Endodermal cell (in vitro differentiated cells): Measurements from ENCODE around the gene FKBP2. TPM values are rescaled to one million over a fixed set of nuclear protein-coding genes. Genes with fewer than 3 reads are reported as not detected.

Experiments used
- DNase-seq: peaks from one replicate; pipeline ENCODE4 v3.0.0-alpha.2; 2017
- H3K27ac ChIP-seq: 2 replicates; pipeline ENCODE4 v1.5.1; 2013; ENCODE audit warnings: mild to moderate bottlenecking, low read depth, low read length, moderate library complexity
- H3K27me3 ChIP-seq: 2 replicates; pipeline ENCODE4 v1.6.1; 2013; ENCODE audit warnings: mild to moderate bottlenecking, low read length, moderate library complexity; ENCODE audit not compliant: insufficient read depth, control insufficient read depth, poor library complexity, severe bottlenecking
- H3K36me3 ChIP-seq: 2 replicates; pipeline ENCODE4 v1.7.0; 2013; ENCODE audit warnings: mild to moderate bottlenecking, low read length, moderate library complexity; ENCODE audit not compliant: control insufficient read depth, insufficient read depth
- H3K4me1 ChIP-seq: one replicate; pipeline ENCODE4 v1.7.0; 2013; ENCODE audit warnings: low read length; ENCODE audit not compliant: control insufficient read depth, insufficient read depth
- H3K4me3 ChIP-seq: 2 replicates; pipeline ENCODE4 v1.5.1; 2013; ENCODE audit warnings: mild to moderate bottlenecking, low read length, moderate library complexity
- H3K9ac ChIP-seq: 2 replicates; pipeline ENCODE4 v1.6.1; 2013; ENCODE audit warnings: mild to moderate bottlenecking, low read length, moderate library complexity; ENCODE audit not compliant: poor library complexity, severe bottlenecking; ENCODE audit errors: extremely low read depth
- H3K9me3 ChIP-seq: 2 replicates; pipeline ENCODE4 v1.6.1; 2013; ENCODE audit warnings: mild to moderate bottlenecking, low read length, moderate library complexity; ENCODE audit not compliant: control insufficient read depth
- H3K27ac Mint-ChIP-seq: 2 replicates; pipeline ENCODE4 v1.8.0; 2020; ENCODE audit warnings: mixed read lengths
- H3K27me3 Mint-ChIP-seq: 2 replicates; pipeline ENCODE4 v1.8.0; 2021; ENCODE audit warnings: mild to moderate bottlenecking, mixed read lengths; ENCODE audit not compliant: insufficient read depth
- H3K36me3 Mint-ChIP-seq: 2 replicates; pipeline ENCODE4 v1.8.0; 2020; ENCODE audit warnings: low read depth, mixed read lengths
- H3K4me1 Mint-ChIP-seq: 2 replicates; pipeline ENCODE4 v1.8.0; 2020; ENCODE audit warnings: mixed read lengths
- H3K4me3 Mint-ChIP-seq: 2 replicates; pipeline ENCODE4 v1.8.0; 2020; ENCODE audit warnings: mild to moderate bottlenecking, moderate library complexity, mixed read lengths
- H3K9me3 Mint-ChIP-seq: 2 replicates; pipeline ENCODE4 v1.8.0; 2020; ENCODE audit warnings: mild to moderate bottlenecking, mixed read lengths
- WGBS, 2 experiments: methylation state at CpG; one replicate each; pipeline versions ENCODE4 v1.1.5 to v1.1.7; 2013; ENCODE audit warnings: missing lambda C conversion rate in 2 of 2, mixed read lengths in 1 of 2; ENCODE audit not compliant: insufficient coverage in 1 of 2, insufficient read length in 1 of 2; 5-methylcytosine and 5-hydroxymethylcytosine counted together
- total RNA-seq, 2 donors: library from RNA; stranded (reverse); fragmentation: NEBNext Ultra II Directional in 1 of 2; extraction: Animal tissue kit (Norgen Biotek cat#: 25700) in 1 of 2; gene quantifications; 2 replicates in 1 of 2; 3 replicates in 1 of 2; pipeline ENCODE4 v1.2.1, GENCODE V29; 2021
- TF ChIP-seq, protein P1 (sequence below): fragments of 200-600 bp; sonication (generic); conservative IDR thresholded peaks from 2 replicates; pipeline ENCODE4 v1.5.0; 2021; ENCODE audit warnings: antibody characterized with exemption, mild to moderate bottlenecking

The FKBP2 gene
- total RNA-seq, 2 donors from 2014 or later, result 44.6 to 53.7 TPM

DNA sequence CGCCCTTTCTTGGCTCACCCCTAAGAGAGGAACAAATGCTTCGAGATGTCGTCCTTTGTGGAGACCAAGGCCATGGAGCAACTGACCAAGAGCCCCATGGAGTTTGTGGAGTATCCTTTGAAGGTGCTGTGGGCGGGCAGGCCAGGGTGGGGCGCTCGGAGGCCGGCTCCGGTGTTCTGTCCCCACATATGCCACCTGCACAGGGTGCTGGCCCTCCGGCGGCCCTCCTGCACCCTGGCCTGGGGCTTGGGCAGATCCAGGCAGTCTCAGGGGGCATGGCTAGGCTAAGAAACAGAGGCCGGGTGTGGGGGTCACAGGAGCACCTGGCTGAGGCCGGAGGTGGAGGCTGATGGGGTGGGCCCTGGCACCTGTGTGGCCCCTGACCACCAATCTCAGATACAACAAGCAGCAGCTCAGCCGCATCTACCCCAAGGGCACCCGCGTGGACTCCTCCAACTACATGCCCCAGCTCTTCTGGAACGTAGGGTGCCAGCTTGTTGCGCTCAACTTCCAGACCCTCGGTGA, 20.7 kb downstream of the FKBP2 start:
- H3K4me1 ChIP-seq, result no peaks in the 10 kb centered on the region
- H3K36me3 Mint-ChIP-seq, result peaks cover 58% of the 10 kb centered on the region
- TF ChIP-seq, protein P1, sequence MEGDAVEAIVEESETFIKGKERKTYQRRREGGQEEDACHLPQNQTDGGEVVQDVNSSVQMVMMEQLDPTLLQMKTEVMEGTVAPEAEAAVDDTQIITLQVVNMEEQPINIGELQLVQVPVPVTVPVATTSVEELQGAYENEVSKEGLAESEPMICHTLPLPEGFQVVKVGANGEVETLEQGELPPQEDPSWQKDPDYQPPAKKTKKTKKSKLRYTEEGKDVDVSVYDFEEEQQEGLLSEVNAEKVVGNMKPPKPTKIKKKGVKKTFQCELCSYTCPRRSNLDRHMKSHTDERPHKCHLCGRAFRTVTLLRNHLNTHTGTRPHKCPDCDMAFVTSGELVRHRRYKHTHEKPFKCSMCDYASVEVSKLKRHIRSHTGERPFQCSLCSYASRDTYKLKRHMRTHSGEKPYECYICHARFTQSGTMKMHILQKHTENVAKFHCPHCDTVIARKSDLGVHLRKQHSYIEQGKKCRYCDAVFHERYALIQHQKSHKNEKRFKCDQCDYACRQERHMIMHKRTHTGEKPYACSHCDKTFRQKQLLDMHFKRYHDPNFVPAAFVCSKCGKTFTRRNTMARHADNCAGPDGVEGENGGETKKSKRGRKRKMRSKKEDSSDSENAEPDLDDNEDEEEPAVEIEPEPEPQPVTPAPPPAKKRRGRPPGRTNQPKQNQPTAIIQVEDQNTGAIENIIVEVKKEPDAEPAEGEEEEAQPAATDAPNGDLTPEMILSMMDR, result no peak
- no peaks in the 10 kb centered on the region for H3K9me3 Mint-ChIP-seq
- no peak overlapping the region for H3K27ac ChIP-seq
- no peak overlapping the region for H3K4me3 Mint-ChIP-seq
- H3K27me3 ChIP-seq, result no peaks in the 10 kb centered on the region
- H3K27ac Mint-ChIP-seq, result no peak overlapping the region
- no peaks in the 10 kb centered on the region for H3K27me3 Mint-ChIP-seq
- H3K4me1 Mint-ChIP-seq, result no peaks in the 10 kb centered on the region
- H3K36me3 ChIP-seq, result peaks cover 57% of the 10 kb centered on the region
- H3K4me3 ChIP-seq, result no peak overlapping the region
- no peak for DNase-seq
- H3K9ac ChIP-seq, result no peak overlapping the region
- H3K9me3 ChIP-seq, result no peaks in the 10 kb centered on the region
- 94 to 99% methylated on average over 12 to 18 of the region's 18 CpGs for WGBS, 2 experiments

DNA sequence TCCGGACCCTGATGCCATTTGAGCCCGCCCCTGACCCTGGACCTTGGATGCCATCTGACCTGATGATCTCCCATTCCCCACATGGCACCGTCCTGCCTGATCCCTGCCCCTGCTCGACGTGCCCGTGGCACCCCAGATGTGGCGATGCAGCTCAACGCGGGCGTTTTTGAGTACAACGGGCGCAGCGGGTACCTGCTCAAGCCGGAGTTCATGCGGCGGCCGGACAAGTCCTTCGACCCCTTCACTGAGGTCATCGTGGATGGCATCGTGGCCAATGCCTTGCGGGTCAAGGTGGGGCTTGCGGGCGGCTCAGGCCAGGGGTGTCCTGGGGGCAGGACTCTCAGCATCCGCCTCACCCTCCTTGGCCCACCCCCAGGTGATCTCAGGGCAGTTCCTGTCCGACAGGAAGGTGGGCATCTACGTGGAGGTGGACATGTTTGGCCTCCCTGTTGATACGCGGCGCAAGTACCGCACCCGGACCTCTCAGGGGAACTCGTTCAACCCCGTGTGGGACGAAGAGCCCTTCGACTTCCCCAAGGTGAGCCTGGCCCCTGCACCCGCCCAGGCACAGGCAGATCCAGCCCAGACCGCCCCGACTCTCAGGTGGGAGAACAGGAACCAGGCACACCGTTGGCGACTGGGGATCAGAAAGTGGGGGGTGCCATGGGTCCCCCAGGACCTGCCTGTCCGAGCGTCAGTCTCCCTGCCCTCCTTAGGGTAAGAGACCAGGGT, 21.5 kb downstream of the FKBP2 start:
- DNase-seq, result no peak
- no peaks in the 10 kb centered on the region for H3K27me3 Mint-ChIP-seq
- Histone ChIP-seq H3K4me1 (no peaks in the 10 kb centered on the region), H3K9ac (no peak overlapping the region), H3K36me3 (peaks cover 56% of the 10 kb centered on the region), H3K9me3 (no peaks in the 10 kb centered on the region), H3K27me3 (no peaks in the 10 kb centered on the region), H3K27ac (no peak overlapping the region), H3K4me3 (no peak overlapping the region)
- H3K4me1 Mint-ChIP-seq, result no peaks in the 10 kb centered on the region
- WGBS, 2 experiments, result 94 to 97% methylated on average over 36 to 42 of the region's 42 CpGs
- no peaks in the 10 kb centered on the region for H3K9me3 Mint-ChIP-seq
- peaks cover 59% of the 10 kb centered on the region for H3K36me3 Mint-ChIP-seq
- H3K27ac Mint-ChIP-seq, result no peak overlapping the region
- TF ChIP-seq, protein P1, result no peak
- H3K4me3 Mint-ChIP-seq, result no peak overlapping the region

DNA sequence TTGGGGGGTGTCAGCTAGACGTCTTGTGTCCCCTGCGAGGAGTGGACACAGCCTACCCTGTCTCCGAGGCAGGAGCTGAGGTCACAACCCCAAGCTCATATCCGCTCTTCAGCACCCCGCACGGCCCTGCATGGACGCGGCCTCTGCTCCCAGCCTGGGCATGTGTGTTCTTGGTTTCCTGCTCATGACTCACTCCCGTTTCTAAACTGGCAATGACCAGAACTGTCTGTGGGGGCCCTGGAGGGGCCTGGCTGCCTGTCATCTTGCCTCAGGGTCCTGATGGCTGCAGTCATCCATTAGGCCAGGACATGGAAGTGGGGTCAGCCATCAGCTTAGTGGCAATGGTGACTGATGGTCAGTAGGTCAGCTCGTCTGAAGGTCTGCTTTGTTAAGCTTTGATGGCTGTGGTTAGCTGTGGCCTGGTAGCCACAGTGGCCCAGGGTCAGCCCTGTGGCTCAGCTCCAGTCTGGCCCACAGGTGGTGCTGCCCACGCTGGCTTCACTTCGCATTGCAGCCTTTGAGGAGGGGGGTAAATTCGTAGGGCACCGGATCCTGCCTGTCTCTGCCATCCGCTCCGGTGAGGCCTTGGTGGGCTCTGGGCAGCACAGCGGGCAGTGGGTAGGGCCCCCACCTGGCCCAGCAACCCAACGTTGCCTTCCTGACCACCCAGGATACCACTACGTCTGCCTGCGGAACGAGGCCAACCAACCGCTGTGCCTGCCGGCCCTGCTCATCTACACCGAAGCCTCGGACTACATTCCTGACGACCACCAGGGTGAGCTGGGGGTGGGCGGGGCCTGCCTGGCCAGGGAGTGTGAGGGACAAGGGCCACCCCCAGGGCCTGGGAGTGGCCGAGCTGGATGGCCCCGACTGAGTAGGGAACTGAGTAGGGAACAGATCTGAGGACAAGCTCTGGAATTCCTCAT, 22.4 kb downstream of the FKBP2 start:
- peaks cover 53% of the 10 kb centered on the region for H3K36me3 ChIP-seq

More for the DNA sequence above, 22.4 kb downstream of the FKBP2 start:
- H3K9me3 Mint-ChIP-seq, result no peaks in the 10 kb centered on the region
- Histone ChIP-seq H3K4me3 (no peak overlapping the region), H3K27me3 (no peaks in the 10 kb centered on the region), H3K27ac (no peak overlapping the region), H3K9ac (no peak overlapping the region), H3K9me3 (no peaks in the 10 kb centered on the region), H3K4me1 (no peaks in the 10 kb centered on the region)
- H3K27me3 Mint-ChIP-seq, result no peaks in the 10 kb centered on the region
- H3K4me1 Mint-ChIP-seq, result peaks cover 4% of the 10 kb centered on the region
- 86 to 87% methylated on average over 19 to 29 of the region's 29 CpGs for WGBS, 2 experiments
- TF ChIP-seq, protein P1, result peak; percentile 37
- peak overlapping the region; percentile 30 for H3K27ac Mint-ChIP-seq
- H3K4me3 Mint-ChIP-seq, result no peak overlapping the region
- H3K36me3 Mint-ChIP-seq, result peaks cover 56% of the 10 kb centered on the region
- DNase-seq, result peak; percentile 76
